ENCODE data around the gene FITM2. TPM values are rescaled to one million over a fixed set of nuclear protein-coding genes. Genes with fewer than 3 reads are reported as not detected.
A peak's percentile ranks its signal among the peaks of the same experiment; 100 is the strongest.
"Not testable (repeated sequence)": the region's sequence is repeated elsewhere in the genome, so short reads cannot be mapped to it uniquely, and the experiment has no call there.

Gene FITM2, protein sequence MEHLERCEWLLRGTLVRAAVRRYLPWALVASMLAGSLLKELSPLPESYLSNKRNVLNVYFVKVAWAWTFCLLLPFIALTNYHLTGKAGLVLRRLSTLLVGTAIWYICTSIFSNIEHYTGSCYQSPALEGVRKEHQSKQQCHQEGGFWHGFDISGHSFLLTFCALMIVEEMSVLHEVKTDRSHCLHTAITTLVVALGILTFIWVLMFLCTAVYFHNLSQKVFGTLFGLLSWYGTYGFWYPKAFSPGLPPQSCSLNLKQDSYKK
- total RNA-seq (2014; rRNA removed; shearing (Covaris generic)): 5.8 and 7.5 TPM in 2 replicates
- polyA plus RNA-seq (2015; cell fraction: cytosol; rRNA removed): 5.3 and 7.0 TPM in 2 replicates
- polyA plus RNA-seq (2015; cell fraction: nucleus; rRNA removed): 7.7 and 7.9 TPM in 2 replicates

DNA sequence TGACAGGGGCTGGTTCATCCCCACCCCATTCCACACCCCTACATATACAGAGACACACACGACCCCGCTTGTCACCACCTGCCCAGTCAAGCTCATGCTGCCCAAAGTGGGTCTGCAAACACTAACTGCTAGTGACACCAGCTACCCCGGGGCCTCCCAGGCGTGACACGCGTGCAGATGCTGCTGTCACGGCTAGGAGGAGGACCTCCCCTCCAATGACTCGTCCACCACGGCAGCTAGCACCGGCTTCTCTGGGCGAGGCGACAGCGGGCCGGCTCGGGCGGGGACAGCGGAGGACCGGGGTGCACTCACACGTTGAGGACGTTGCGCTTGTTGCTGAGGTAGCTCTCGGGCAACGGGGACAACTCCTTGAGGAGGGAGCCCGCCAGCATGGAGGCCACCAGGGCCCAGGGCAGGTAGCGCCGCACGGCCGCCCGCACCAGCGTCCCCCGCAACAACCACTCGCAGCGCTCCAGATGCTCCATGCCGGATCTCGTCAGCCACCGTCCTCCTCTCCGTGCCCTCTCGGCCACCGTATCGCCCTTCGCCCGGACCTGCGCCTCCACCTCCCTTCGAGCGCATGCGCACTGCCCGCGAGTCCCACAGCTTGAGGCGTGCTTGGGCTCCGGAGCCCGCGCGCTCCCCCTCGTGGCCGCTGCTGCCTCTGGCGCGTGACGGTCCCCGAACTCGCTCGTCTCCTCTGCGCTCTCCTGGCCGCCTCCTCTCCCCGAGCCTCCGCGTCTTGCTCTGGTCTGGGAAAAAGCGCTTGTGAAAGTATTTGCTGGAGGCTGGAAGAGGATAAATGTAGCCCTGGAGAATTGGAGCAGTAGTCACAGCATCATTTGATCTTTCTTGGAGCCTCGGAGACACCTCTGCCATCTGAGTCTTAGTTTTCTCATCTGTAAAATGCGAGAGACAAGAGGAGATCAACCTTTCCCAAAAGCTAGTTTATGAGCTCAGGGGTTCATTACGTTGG is at the start of gene FITM2:
Gene FITM2 (minus strand): TSS at position 539 of the 976 bp plus-strand sequence. CDS start 54 bp downstream, at position 485.
- DNase-seq (ENCODE audit: low read depth): peak; percentile 92

DNA sequence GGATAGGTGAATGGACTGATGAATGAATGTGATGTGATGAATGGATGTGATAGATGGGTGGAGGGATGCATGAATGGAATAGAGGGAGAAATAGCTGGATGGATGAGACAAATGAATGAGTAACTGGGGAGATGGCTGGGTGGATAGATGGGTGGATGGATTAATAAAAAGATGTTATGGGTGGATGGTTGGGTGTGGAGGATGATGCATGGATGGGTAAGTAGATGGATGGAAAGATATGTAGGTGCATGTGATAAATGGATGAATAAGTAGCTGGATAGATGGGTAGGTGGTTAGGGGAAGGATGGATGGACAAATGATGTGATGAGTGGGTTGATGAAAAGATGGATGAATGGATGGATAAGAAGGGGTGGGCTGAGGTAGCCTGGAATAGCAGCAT is 49.2 kb upstream of the FITM2 start:
- no peak for DNase-seq (ENCODE audit: low read depth)

DNA sequence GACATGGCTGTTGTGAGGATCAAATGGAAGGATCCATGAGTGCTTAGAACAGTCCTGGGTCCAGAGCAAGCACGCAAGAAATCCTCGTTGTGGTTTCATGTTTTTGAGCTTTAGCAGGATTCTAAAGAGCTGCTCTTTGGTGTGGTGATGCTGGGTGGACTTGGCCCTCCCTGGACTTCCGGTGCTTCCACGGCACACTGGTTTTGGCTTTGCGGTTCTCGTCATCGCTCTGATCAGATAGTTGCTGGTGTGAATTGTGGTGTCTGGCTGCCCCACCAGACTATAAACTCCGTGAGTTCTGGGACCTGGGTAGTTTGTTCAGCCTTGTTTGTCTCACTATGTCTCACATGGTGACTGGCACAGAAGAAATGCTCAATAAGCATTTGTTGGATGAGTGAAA is 47.8 kb upstream of the FITM2 start:
- DNase-seq (ENCODE audit: low read depth): peak; percentile 8

DNA sequence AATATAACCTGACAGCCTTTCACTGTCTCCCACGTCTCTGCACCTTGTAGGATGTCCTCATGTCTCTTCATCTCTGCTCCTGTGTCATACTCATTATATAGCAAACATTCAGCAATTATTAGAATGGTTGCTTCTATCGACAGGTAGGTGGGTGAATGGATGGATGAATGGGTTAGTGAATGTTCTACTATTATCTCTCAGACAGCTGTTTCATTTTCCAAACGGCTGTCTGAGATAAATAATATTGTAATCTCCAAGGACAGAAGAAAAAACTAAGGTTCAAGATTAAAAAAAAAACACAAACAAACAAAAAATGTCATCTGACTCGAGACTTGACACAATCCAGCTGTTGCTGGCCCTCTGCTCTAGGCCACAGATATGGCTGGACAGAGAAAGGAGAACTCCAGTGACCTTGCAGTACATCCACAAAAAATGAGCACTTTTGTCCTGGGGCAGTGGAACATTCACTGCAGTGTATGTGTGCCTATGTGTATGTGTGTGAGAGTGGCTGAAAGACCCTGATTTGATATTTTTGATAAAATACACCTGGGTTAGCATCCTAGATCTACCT is 46.6 kb upstream of the FITM2 start:
- no peak for DNase-seq (ENCODE audit: low read depth)

DNA sequence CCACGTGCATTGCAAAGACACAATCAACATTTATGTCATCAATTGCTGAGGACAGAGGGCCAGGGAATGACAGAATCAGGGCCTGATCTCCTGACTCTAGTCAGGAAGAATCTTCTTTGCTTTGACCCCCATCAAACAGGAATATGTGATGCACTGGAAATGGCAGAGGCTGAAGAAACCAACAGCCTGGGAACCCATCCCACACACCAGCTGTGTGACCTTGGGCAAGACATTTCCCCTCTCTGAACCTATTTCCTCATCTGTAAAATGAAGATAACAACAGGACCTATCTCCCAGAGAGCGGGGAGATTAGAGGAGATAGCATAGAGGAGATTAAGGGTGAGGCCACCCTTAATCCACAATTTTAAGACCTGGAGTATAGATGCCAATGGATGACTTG is 46.0 kb upstream of the FITM2 start:
- DNase-seq (ENCODE audit: low read depth): no peak

DNA sequence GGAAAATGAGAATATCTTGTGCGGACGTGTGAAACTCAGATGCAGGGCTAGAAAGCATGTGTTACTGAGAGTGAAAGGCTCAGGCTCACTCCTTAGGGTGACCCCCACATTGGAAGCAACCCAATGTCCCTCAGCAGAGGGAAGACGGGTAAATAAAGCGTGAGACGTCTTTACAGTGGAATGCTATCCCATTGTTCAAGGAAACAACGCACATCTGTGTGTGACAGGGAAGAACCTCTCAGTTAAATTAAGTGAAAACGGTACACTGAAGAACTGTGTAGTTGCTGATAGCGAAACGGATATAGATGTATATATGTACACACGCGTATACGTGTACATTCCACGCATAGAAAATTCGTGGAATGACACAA is 45.3 kb upstream of the FITM2 start:
- DNase-seq (ENCODE audit: low read depth): no peak

DNA sequence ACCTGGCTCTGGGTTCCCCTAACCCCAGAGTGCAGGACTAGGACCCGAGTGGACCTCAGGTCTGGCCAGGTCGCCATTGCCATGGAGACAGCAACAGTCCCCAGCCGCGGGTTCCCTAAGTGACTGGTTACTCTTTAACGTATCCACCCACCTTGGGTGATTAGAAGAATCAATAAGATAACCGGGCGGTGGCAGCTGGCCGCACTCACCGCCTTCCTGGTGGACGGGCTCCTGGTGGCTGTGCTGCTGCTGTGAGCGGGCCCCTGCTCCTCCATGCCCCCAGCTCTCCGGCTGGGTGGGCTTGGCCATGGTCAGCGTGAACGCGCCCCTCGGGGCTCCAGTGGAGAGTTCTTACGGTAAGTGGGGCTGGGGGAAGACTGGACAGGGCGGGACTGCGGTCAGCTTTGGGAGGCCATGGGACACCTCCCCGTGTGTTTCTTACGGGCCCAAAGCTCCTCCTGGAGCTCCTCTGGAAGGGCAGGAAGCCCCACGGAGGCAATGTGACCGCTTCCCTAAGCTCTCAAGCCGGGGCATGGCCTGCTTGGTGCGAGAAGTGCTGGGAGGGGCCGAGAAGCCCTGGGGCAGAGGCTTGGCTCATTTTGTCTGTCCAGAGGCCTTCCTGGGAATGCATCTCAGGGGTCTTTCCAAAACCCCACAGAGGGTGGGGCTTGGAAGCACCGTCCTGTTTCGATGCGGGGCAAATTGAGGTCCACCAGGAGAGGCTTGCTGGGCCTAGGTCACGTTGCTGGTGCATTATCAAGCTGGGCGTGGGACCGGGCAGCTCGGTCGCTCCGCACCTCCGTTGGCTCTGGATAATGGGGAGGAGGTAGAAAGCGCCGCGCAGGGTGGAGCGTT is 44.7 kb upstream of the FITM2 start, which contains the start of gene HNF4A:
Gene HNF4A (plus strand): TSS at position 202 of the 855 bp plus-strand sequence. CDS start 106 bp downstream, at position 308.
- DNase-seq (ENCODE audit: low read depth): no peak

DNA sequence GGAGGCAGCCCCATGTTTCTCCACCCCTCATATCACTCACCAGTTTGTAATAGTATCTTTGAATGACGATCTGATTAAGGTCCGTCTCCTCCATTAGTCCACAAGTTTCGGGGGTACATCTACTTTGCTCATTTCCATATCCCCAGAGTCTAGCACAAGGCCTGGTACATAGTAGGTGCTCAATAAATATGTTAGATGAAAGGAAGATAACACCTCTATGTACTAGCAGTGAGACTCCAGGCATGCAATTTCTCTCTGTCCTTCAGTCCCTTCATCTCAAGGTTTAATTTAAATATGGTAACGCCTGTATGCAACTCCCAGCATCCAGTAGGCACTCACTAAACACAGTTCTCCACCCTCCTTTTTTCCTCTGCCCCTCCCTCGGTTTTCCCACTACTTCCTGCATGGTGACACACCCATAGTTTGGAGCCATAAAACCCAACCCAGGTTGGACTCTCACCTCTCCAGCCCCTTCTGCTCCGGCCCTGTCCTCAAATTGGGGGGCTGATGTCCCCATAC is 44.0 kb upstream of the FITM2 start:
- no peak for DNase-seq (ENCODE audit: low read depth)

DNA sequence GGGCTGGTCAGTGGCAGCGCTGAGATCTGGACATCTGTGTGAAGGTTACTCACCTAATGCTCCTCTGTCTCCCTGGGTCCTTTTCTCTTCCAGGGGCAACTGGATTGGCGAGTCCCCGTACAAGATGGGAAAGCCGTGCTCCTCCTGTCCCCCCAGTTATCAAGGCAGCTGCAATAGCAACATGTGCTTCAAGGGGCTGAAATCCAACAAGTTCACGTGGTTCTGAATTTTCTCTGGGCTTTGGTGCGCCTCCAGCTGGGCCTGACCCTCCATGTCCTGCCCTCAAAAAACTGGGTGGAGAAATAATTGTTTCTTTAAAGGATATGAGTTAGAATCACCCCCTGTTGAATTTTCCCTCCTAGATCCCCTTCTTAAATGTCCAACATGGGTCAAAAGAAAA is 39.6 kb upstream of the FITM2 start:
- no peak for DNase-seq (ENCODE audit: low read depth)

DNA sequence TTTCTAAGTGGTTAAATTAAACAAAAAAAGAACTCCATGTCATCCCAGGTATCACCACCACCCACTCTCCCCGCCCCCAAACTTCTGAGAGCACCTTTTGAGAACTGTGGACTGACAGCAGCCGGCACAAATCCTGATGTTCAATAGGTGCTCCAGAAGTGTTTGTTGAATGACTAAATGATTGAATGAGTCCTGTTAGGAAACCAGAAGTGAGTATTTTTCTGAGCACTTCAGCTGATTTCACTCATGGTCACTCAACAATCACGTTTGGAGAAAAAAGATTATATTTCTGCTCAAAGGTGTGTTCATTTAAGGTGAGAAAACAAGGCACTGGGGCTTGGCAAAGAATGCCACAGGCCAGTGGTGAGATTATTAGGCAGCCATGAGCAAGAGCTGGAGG is 38.3 kb upstream of the FITM2 start:
- no peak for DNase-seq (ENCODE audit: low read depth)

DNA sequence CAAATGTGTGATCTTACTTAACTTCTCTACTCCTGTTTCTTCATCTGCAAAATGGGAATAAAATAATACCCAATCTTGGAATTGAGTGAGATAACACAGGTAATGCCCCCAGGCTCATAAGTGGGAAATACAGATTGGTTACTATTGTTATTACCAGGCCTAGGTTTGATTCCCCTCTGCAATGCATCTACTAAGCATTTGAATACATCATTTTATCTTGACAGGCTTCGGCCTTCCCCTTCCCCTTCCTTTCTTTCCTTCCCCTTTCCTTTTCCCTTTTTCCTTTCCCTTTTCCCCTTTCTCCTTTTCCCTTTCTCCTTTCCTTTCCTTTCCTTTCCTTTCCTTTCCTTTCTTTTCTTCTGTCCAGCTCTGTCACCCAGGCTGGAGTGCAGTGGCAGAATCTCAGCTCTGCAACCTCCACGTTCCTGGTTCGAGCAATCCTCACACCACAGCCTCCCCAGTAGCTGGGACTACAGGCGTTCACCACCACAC is 37.2 kb upstream of the FITM2 start:
- no peak for DNase-seq (ENCODE audit: low read depth)

DNA sequence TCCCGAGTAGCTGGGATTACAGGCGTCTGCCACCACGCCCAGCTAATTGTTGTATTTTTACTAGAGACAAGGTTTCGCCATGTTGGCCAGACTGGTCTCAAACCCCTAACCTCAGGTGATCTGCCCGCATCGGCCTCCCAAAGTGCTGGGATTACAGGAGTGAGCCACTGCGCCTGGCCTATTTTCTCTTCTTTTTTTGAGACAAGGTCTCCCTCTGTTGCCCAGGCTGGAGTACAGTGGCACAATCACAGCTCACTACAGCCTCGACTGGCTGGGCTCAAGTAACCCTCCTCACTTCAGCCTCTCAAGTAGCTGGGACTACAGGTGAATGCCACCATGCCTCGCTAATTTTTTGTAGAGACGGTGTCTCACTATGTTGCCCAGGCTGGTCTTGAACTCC is 34.9 kb upstream of the FITM2 start:
- DNase-seq (ENCODE audit: low read depth): not testable (repeated sequence)

DNA sequence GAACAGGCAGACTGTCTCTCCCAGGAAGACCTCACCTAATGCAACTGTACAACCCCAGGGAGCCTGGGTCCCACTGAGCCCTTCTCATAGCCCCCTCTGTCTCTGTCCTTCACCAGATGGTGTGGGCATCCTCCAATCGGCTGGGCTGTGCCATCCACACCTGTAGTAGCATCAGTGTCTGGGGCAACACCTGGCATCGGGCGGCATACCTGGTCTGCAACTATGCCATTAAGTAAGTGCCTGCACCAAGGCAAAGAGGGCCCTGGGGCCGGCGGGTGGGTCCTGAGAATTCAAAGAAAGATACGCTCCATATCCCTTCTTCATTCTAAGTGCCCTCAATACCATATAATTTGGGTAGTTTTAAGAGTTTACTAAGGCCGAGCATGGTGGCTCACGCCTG is 34.1 kb upstream of the FITM2 start:
- DNase-seq (ENCODE audit: low read depth): no peak

DNA sequence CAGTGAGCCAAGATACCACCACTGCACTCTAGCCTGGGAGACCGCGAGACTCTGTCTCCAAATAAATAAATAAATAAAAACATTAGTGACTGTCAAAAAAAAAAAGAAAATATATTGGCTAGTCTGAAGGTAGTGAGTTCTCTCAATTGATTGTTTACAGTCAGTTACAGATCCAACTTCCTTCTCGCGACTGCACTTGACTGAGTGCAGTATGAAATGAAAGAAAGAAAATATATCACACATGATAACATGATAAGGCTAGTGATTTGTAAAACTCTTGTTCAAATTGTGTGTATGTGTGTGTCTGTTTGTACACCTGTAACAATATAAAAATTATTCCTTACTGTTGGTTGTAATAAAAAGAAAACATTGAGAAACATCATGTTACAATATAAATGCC is 33.7 kb upstream of the FITM2 start:
- no peak for DNase-seq (ENCODE audit: low read depth)

DNA sequence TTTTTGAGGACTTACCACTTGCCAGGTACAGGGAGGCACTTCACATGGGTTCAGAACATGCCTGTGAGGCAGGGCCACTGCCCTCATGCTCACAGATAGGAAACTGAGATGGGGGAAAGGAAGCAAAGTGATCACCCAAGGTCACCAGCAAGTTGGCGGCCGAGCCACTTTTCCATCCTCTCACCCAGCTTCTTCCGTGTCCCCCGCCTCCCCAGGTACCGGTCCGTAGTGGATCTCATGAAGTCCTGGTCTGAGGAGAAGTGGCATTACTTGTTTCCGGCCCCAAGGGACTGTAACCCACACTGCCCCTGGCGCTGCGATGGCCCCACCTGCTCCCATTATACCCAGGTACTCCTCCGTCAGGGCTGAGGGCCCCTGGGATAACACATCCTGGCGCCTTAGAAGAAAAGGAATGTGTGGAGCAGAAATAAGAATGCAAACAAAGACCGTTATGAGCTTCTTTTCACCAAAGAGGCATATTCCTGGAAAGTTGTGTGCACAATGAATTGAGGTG is 32.2 kb upstream of the FITM2 start:
- DNase-seq (ENCODE audit: low read depth): no peak

DNA sequence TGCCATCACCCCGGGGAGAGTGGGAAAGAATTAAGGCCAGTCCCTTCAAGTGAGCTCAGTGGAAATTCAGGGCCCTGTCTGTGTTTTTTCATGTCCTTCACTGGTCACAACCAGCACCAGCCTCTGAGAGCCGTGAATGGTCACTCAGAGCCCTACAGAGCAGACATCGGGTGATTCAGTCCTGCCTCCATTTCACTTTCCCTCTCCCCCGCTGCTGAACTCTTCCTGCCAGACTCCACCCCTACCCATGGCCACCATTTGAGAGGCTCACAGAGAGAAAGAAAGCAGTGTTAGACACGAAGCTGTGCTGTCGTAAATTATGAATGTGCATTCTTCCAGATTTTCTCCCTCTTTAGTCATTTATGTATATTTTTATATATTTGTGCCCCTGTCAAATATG is 31.2 kb upstream of the FITM2 start:
- DNase-seq (ENCODE audit: low read depth): peak; percentile 21

DNA sequence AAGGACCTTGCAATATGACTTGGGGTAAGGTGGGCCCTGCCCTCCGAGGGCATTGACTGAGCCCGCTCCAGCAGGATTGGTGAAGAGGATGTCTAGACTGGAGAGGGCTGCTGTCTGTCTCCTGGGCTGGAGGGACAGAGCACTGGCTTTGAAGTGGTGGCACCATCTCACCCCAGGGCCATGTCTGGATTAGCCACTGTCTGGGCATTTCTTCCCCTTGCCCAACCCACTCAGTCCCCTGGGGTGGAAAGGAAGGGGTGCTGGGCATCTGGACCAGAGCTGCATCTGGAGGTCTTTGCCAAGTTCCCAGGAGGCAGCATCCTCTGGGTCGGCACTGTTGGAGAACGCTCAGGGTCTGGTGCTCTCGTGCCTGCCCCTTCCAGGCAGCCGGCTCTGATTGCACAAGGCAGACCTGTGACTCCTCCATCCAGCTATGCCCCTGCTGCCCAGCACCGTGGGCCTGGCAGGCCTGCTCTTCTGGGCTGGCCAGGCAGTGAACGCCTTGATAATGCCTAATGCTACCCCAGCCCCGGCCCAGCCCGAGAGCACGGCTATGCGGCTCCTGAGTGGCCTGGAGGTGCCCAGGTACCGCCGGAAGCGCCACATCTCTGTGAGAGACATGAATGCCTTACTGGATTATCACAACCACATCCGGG is 25.9 kb upstream of the FITM2 start, which contains the start of gene R3HDML:
Gene R3HDML (plus strand): TSS at position 319 of the 656 bp plus-strand sequence. CDS start 115 bp downstream, at position 434.
- no peak for DNase-seq (ENCODE audit: low read depth)

DNA sequence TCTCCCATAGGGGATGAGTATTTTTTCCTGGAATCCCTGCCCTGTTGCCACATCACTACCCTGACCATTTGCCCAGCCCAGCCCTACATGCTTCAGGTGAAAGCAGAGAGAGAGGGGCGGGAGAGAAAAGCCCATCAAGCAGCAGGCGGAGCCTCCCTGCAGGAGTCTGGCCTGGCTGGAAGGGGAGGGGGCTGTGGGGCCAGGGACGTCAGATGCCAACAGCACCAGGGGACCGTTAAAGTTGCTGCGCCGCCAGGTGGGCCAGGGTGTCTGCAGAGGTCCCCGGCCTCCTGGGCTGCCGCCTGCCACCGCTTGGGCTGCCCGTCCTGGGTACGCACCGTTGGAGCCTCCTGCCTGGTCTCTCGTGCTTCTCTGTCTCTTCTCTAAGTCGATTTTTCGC is 25.1 kb upstream of the FITM2 start:
- no peak for DNase-seq (ENCODE audit: low read depth)

DNA sequence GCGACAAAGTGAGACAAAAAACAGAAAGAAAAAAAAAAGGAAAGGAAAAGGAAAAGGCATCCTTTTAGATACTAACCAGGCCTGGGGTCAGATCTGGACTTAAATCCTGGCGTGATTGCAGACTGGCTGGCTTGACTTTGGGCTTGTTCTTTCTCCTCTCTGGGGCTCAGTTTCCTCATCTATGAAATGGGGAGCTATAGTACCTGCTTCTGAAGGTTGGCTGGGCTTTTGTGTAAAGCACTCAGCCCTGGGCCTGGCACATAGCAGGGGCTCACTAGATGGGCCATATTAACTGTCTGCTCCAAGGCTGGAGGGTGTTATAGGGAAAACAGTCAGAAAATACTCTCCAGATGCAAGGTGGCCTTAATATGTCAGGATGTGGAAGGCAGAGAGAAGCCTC is 24.7 kb upstream of the FITM2 start:
- no peak for DNase-seq (ENCODE audit: low read depth)

DNA sequence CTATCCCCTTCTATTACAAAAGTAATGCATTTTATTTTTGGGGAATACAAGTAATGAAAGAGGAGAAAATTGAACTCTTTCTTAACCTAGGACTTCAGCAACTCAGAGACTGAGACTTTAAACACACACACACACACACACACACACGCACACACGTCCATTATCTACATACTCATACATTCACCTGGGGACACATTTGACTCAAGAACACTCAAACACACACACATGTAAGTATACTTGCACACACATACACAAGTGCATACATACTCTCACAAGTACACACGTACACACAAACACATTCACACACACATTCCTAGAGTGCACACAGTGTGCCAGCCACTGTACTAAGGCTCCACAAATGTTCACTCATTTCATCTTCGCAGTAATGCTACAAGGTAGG is 23.7 kb upstream of the FITM2 start:
- DNase-seq (ENCODE audit: low read depth): no peak
